ENCODE measurements around the gene RGMA.

The RGMA gene

GRCh38 chr15:93017526-93017925 lies 71.5 kb downstream of the RGMA start:
- DNase-seq (ENCODE audit: low read depth in 2 of 2) = no peak

GRCh38 chr15:93012786-93013185 lies 76.2 kb downstream of the RGMA start:
- DNase-seq (ENCODE audit: low read depth in 2 of 2) = no peak

- no peak for DNase-seq (ENCODE audit: low read depth in 2 of 2)
Measured at GRCh38 chr15:93007994-93008393, 81.0 kb downstream of the RGMA start.

- no peak for DNase-seq (ENCODE audit: low read depth in 2 of 2)
Measured at GRCh38 chr15:93005133-93005532, 83.9 kb downstream of the RGMA start.

GRCh38 chr15:93001881-93002280 lies 87.1 kb downstream of the RGMA start:
- no peak for DNase-seq (ENCODE audit: low read depth in 2 of 2)

- DNase-seq (ENCODE audit: low read depth in 2 of 2) = no peak
Measured at GRCh38 chr15:93001156-93001555, 87.9 kb downstream of the RGMA start.

GRCh38 chr15:92997821-92998220 lies 91.2 kb downstream of the RGMA start:
- no peak for DNase-seq (ENCODE audit: low read depth in 2 of 2)

- no peak for DNase-seq (ENCODE audit: low read depth in 2 of 2)
Measured at GRCh38 chr15:92992720-92993119, 96.3 kb downstream of the RGMA start.

GRCh38 chr15:92990031-92990430 lies 99.0 kb downstream of the RGMA start:
- DNase-seq (ENCODE audit: low read depth in 2 of 2) = no peak

- no peak for DNase-seq (ENCODE audit: low read depth in 2 of 2)
Measured at GRCh38 chr15:92989470-92989869, 99.5 kb downstream of the RGMA start.

All from activated CD4-positive, alpha-beta T cell treated with anti-CD3 and anti-CD28 coated beads for 24 hours (primary cell).